ENCODE results near the gene PHLPP1. TPM values are rescaled to one million over a fixed set of nuclear protein-coding genes. Genes with fewer than 3 reads are reported as not detected.
A peak's percentile ranks its signal among the peaks of the same experiment; 100 is the strongest.

The PHLPP1 gene
- total and polyA plus RNA-seq, 3 experiments from 2014 or later = 0.93 to 14.8 (median 13.5) TPM

- H3K27me3 Mint-ChIP-seq = peaks cover 0 to 1% of the 10 kb centered on the region in 2 donors
- Histone ChIP-seq H3K4me3 (ENCODE audit: low read length) (no peak overlapping the region), H3K27ac (ENCODE audit: low read depth, low read length) (no peak overlapping the region), H3K4me1 (ENCODE audit: insufficient read depth, low read length) (peaks cover 6% of the 10 kb centered on the region), H3K36me3 (ENCODE audit: insufficient read depth, low read length) (no peaks in the 10 kb centered on the region), H3K27me3 (ENCODE audit: insufficient read depth, low read length, poor library complexity, severe bottlenecking) (no peaks in the 10 kb centered on the region), H3K9me3 (ENCODE audit: low read length) (no peaks in the 10 kb centered on the region)
- peaks cover 38 to 54% (median 46%) of the 10 kb centered on the region in 3 donors for H3K4me1 Mint-ChIP-seq
- no peak overlapping the region for H3K27ac Mint-ChIP-seq
- POLR2A ChIA-PET = no interaction called here
- no peak overlapping the region for H3K4me3 Mint-ChIP-seq
- H3K9me3 Mint-ChIP-seq = no peaks in the 10 kb centered on the region
- CTCF ChIA-PET = no interaction called here
- DNase-seq = no peak
- H3K36me3 Mint-ChIP-seq = no peaks in the 10 kb centered on the region
Observed at GRCh38 chr18:62786689-62787088, 71.3 kb downstream of the PHLPP1 start.

DNA sequence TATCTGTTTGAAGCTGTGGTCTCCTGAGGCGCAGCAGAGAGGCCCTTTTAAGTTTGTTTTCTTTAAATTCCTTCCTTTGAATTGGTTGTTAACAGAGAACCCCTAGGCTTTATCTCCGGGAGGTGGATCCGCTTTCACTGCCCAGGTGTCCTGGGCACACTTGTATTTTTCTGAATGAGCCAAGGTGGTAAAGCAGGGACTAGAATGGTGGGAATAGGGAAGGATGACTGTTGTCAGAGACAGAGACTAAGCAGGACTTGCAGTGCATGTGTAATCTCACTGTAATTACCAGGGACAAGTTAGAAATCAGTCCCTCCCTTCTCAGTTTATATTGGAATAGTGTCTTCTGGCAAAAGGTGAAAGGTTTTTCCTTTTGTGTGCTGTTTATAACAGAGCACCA, 72.8 kb downstream of the PHLPP1 start:
- no peaks in the 10 kb centered on the region for H3K27me3 Mint-ChIP-seq
- DNase-seq = no peak
- H3K36me3 ChIP-seq (ENCODE audit: insufficient read depth, low read length) = no peaks in the 10 kb centered on the region
- no peak overlapping the region for H3K4me3 Mint-ChIP-seq
- peaks cover 36 to 54% (median 46%) of the 10 kb centered on the region in 3 donors for H3K4me1 Mint-ChIP-seq
- no peaks in the 10 kb centered on the region for H3K36me3 Mint-ChIP-seq
- POLR2A ChIA-PET = no interaction called here
- H3K27ac Mint-ChIP-seq = no peak overlapping the region
- no peaks in the 10 kb centered on the region for H3K27me3 ChIP-seq (ENCODE audit: insufficient read depth, low read length, poor library complexity, severe bottlenecking)
- no peak overlapping the region for H3K4me3 ChIP-seq (ENCODE audit: low read length)
- H3K4me1 ChIP-seq (ENCODE audit: insufficient read depth, low read length) = peaks cover 6% of the 10 kb centered on the region
- no peak overlapping the region for H3K27ac ChIP-seq (ENCODE audit: low read depth, low read length)
- CTCF ChIA-PET = no interaction called here
- no peaks in the 10 kb centered on the region for H3K9me3 Mint-ChIP-seq
- no peaks in the 10 kb centered on the region for H3K9me3 ChIP-seq (ENCODE audit: low read length)

DNA sequence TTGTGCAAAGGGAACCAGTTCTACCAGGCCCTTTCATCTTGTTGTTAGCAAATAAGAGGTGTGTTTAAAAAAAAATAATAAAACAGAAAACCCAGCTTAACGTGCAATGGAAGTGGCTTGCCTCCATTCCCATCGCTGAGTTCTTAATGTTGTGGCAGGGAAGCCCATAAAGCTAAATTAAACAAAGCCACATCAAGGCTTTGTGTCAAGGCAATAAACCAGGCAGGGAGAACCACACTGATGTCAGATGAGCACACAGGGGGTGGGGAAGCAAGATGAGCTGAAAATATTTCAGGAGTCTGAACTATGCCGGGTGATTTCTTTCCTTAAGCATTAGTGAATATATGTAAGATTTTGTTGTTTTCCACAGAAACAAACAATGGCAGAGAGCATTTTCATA, 73.5 kb downstream of the PHLPP1 start:
- Histone ChIP-seq H3K9me3 (ENCODE audit: low read length) (no peaks in the 10 kb centered on the region), H3K36me3 (ENCODE audit: insufficient read depth, low read length) (no peaks in the 10 kb centered on the region), H3K4me1 (ENCODE audit: insufficient read depth, low read length) (peaks cover 6% of the 10 kb centered on the region), H3K27ac (ENCODE audit: low read depth, low read length) (no peak overlapping the region), H3K4me3 (ENCODE audit: low read length) (no peak overlapping the region), H3K27me3 (ENCODE audit: insufficient read depth, low read length, poor library complexity, severe bottlenecking) (no peaks in the 10 kb centered on the region)
- ChIA-PET CTCF (no interaction called here), POLR2A (no interaction called here)
- Mint-ChIP-seq H3K9me3 (no peaks in the 10 kb centered on the region), H3K4me3 (no peak overlapping the region), H3K36me3 (no peaks in the 10 kb centered on the region), H3K4me1 (peaks cover 32 to 48% (median 47%) of the 10 kb centered on the region in 3 donors), H3K27me3 (no peaks in the 10 kb centered on the region), H3K27ac (peak overlapping the region in 1 of 8 donors; percentile 67)
- peak in 1 of 5 donors; percentile 27 for DNase-seq

GRCh38 chr18:62790871-62791772, 75.8 kb downstream of the PHLPP1 start:
- peak overlapping the region in 1 of 8 donors; percentile 39 for H3K27ac Mint-ChIP-seq
- no peaks in the 10 kb centered on the region for H3K4me1 ChIP-seq (ENCODE audit: insufficient read depth, low read length)
- peaks cover 23 to 36% (median 28%) of the 10 kb centered on the region in 3 donors for H3K4me1 Mint-ChIP-seq
- H3K36me3 ChIP-seq (ENCODE audit: insufficient read depth, low read length) = no peaks in the 10 kb centered on the region
- no peak for DNase-seq
- H3K4me3 ChIP-seq (ENCODE audit: low read length) = no peak overlapping the region
- no peaks in the 10 kb centered on the region for H3K27me3 ChIP-seq (ENCODE audit: insufficient read depth, low read length, poor library complexity, severe bottlenecking)
- CTCF ChIA-PET = no interaction called here
- H3K27ac ChIP-seq (ENCODE audit: low read depth, low read length) = no peak overlapping the region
- H3K36me3 Mint-ChIP-seq = peaks cover 0 to 5% (median 0%) of the 10 kb centered on the region in 3 donors
- H3K9me3 ChIP-seq (ENCODE audit: low read length) = no peaks in the 10 kb centered on the region
- H3K27me3 Mint-ChIP-seq = no peaks in the 10 kb centered on the region
- H3K9me3 Mint-ChIP-seq = no peaks in the 10 kb centered on the region
- POLR2A ChIA-PET = no interaction called here
- H3K4me3 Mint-ChIP-seq = no peak overlapping the region

DNA sequence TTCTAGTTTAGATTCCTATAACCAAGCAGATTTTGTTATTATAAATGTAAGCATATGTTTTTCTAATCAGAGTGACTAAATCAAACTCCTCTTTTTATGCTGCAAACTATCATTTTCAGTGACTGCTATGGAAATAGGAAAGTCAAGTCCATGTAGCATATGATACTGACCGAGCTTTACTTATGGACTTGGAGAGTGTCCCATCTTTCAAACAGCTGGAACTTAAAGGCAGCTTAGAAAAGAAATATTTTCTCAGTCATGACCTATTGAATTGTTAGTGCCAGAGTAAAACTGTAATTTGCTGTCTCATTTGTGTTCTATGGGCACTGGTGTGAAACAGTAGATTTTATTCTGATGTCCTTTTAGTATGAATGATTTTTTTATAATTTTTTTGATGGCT, 76.7 kb downstream of the PHLPP1 start:
- no peak overlapping the region for H3K4me3 Mint-ChIP-seq

GRCh38 chr18:62795813-62796212, 80.5 kb downstream of the PHLPP1 start:
- peaks cover 0 to 5% (median 0%) of the 10 kb centered on the region in 3 donors for H3K36me3 Mint-ChIP-seq
- Histone ChIP-seq H3K27me3 (ENCODE audit: insufficient read depth, low read length, poor library complexity, severe bottlenecking) (no peaks in the 10 kb centered on the region), H3K36me3 (ENCODE audit: insufficient read depth, low read length) (no peaks in the 10 kb centered on the region), H3K27ac (ENCODE audit: low read depth, low read length) (no peak overlapping the region), H3K4me3 (ENCODE audit: low read length) (no peak overlapping the region), H3K9me3 (ENCODE audit: low read length) (no peaks in the 10 kb centered on the region), H3K4me1 (ENCODE audit: insufficient read depth, low read length) (no peaks in the 10 kb centered on the region)
- H3K27ac Mint-ChIP-seq = no peak overlapping the region
- H3K27me3 Mint-ChIP-seq = no peaks in the 10 kb centered on the region
- POLR2A ChIA-PET = interaction anchor here (0.7 kb wide), 1 partner anchor 14 kb away, joined by 12 read pairs; no protein-coding TSS in a partner anchor
- no peak overlapping the region for H3K4me3 Mint-ChIP-seq
- no peaks in the 10 kb centered on the region for H3K9me3 Mint-ChIP-seq
- CTCF ChIA-PET = no interaction called here
- DNase-seq = no peak
- H3K4me1 Mint-ChIP-seq = peaks cover 9 to 20% (median 10%) of the 10 kb centered on the region in 3 donors

More for the DNA sequence above, 76.7 kb downstream of the PHLPP1 start:
- Histone ChIP-seq H3K4me3 (ENCODE audit: low read length) (no peak overlapping the region), H3K27ac (ENCODE audit: low read depth, low read length) (no peak overlapping the region), H3K4me1 (ENCODE audit: insufficient read depth, low read length) (no peaks in the 10 kb centered on the region), H3K36me3 (ENCODE audit: insufficient read depth, low read length) (no peaks in the 10 kb centered on the region), H3K9me3 (ENCODE audit: low read length) (no peaks in the 10 kb centered on the region), H3K27me3 (ENCODE audit: insufficient read depth, low read length, poor library complexity, severe bottlenecking) (no peaks in the 10 kb centered on the region)
- H3K27me3 Mint-ChIP-seq = no peaks in the 10 kb centered on the region
- DNase-seq = no peak
- peaks cover 0 to 5% (median 0%) of the 10 kb centered on the region in 3 donors for H3K36me3 Mint-ChIP-seq
- POLR2A ChIA-PET = no interaction called here
- no peak overlapping the region for H3K27ac Mint-ChIP-seq
- peaks cover 23 to 36% (median 28%) of the 10 kb centered on the region in 3 donors for H3K4me1 Mint-ChIP-seq
- CTCF ChIA-PET = no interaction called here
- H3K9me3 Mint-ChIP-seq = no peaks in the 10 kb centered on the region

GRCh38 chr18:62796216-62796621, 80.9 kb downstream of the PHLPP1 start:
- Histone ChIP-seq H3K4me1 (ENCODE audit: insufficient read depth, low read length) (no peaks in the 10 kb centered on the region), H3K36me3 (ENCODE audit: insufficient read depth, low read length) (no peaks in the 10 kb centered on the region), H3K27ac (ENCODE audit: low read depth, low read length) (no peak overlapping the region), H3K9me3 (ENCODE audit: low read length) (no peaks in the 10 kb centered on the region), H3K4me3 (ENCODE audit: low read length) (no peak overlapping the region), H3K27me3 (ENCODE audit: insufficient read depth, low read length, poor library complexity, severe bottlenecking) (no peaks in the 10 kb centered on the region)
- no peaks in the 10 kb centered on the region for H3K9me3 Mint-ChIP-seq
- peaks cover 0 to 5% (median 0%) of the 10 kb centered on the region in 3 donors for H3K36me3 Mint-ChIP-seq
- H3K4me1 Mint-ChIP-seq = peaks cover 7 to 17% (median 8%) of the 10 kb centered on the region in 3 donors
- CTCF ChIA-PET = no interaction called here
- no peaks in the 10 kb centered on the region for H3K27me3 Mint-ChIP-seq
- DNase-seq = no peak
- H3K27ac Mint-ChIP-seq = no peak overlapping the region
- H3K4me3 Mint-ChIP-seq = no peak overlapping the region
- POLR2A ChIA-PET = no interaction called here

- ChIA-PET POLR2A (no interaction called here), CTCF (no interaction called here)
- Mint-ChIP-seq H3K4me1 (peaks cover 4 to 13% (median 8%) of the 10 kb centered on the region in 3 donors), H3K27me3 (no peaks in the 10 kb centered on the region), H3K36me3 (peaks cover 0 to 5% (median 0%) of the 10 kb centered on the region in 3 donors), H3K9me3 (no peaks in the 10 kb centered on the region), H3K4me3 (no peak overlapping the region), H3K27ac (no peak overlapping the region)
- Histone ChIP-seq H3K4me1 (ENCODE audit: insufficient read depth, low read length) (no peaks in the 10 kb centered on the region), H3K4me3 (ENCODE audit: low read length) (no peak overlapping the region), H3K27ac (ENCODE audit: low read depth, low read length) (no peak overlapping the region), H3K36me3 (ENCODE audit: insufficient read depth, low read length) (no peaks in the 10 kb centered on the region), H3K27me3 (ENCODE audit: insufficient read depth, low read length, poor library complexity, severe bottlenecking) (no peaks in the 10 kb centered on the region), H3K9me3 (ENCODE audit: low read length) (no peaks in the 10 kb centered on the region)
- no peak for DNase-seq
Observed at GRCh38 chr18:62797329-62797728, 82.0 kb downstream of the PHLPP1 start.
